ENCODE data around the gene RNF166.

Gene RNF166

DNA sequence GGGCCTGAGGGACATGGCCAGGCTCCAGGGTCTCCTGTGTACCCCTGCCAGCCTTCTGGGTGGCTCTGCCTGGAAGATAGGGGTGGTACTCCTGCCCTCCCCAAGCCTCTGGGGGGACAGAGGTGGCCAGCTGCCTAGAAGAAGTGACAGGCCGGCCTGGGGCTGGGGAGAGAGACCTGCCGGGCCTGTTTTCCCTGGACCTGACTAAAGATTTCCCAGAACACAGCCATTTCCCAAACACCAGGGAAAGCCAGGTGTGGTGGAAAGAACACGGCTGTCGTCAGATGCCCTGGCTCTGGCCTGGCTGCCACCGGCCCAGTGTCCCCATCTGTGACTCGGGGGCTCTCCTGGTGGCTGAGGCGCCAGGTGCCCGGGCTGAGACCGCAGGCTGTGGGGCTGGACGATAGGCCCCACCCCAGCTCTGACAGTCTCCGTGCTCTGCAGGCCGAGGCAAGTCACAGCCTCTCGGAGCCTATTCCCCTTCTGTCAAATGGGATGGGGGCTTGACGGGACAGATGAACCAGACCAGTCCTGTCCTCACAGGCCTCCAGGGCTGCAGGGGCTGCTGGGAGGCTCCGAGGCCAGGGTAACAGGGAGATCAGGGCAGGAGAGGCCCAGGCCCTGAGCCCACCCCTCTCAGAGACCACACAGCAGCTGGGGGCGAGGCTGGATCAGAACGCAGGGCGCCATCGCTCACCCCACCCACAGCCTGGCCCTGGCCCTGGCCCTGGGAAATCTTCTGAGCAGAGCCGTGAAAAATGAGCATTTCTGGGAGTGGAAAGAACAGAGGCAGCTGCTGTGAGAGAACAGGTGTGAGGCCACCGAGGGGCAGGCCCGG, 33.1 kb upstream of the RNF166 start:
- DNase-seq (ENCODE audit: low read depth in 2 of 2): no peak

DNA sequence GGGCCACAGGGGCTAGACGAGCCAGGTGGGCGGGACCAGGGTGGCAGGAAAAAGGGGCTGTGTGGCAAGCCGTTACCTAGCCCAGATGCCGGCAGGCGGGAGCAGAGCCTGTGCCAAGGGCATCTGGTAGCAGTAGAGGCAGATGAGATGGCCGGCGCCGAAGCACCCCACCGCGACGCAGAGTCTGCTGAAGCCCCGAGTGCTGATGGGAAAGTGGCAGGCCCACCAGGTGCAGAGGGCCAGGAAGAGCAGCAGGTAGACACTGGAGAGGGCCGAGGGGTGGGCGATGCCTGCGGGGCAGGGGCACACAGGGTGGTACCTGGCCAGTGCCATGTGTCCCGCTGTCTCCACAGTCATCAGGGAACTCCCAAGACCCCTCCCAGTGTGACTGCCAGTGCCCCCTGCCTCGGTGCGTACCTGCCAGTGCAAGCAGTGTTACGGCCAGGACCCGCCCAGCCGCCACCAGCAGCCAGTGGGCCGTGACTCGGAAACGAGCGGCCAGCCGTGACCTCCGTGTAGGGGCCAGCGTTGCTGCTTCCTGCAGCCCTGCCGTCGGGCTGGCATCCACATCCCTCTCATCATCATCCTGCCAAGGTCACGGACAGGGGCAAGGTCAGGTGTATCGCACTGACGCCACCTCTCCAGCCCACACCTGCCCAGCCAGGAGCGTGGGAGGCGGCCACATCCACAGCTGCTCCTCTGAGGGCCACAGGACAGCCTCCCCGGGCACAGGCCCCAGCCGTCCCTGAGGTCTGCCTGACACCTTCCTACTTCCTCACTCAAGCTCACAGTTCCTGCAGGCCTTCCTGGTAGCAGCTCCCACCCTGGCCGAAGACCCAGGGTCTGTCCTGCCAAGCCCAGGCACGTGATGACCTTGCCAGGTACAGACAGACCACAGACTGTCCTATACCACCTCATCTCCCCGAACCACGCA, 32.2 kb upstream of the RNF166 start:
- no peak for DNase-seq (ENCODE audit: low read depth in 2 of 2)

DNA sequence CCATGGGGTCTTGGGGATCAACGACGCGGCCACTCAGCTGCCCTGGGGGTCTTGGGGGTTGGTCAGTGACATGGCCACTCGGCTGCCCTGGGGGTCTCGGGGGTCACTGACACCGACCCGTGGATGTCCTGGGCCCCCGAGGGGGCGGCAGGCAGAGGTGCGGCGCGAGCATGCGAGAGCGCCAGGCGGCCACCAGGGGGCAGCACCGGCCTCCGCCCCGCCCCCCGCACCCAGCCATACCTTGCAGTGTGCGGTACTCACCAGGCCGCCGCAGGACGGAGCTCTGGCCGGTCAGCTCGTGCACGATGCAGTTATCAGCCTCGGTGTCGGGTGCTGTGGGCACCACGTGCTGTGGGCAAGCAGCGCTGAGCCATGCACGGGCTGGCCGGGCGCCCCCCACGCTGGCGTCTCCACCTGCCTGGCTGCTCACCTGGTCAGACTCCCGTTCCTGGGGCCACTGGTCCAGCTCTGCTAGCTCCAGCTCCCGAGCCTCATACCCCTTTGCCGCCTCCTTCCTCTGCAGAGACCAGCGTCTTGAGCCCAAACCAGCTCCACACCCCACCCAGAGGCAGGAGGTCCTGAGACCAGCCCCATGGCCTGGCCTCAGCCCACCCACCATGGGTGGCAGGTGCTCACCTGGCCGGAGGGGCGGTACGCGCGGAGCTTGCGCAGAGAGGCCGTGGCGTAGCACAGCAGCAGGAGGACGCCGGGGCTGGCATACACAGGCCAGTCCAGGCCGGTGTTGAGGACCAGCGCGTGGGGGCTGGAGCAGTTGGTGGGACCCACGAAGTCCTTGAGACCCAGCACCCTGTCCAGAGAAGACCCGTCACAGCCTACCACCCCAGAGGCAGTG, 31.3 kb upstream of the RNF166 start:
- peak; percentile 28 to 47 for DNase-seq (ENCODE audit: low read depth in 2 of 2)

DNA sequence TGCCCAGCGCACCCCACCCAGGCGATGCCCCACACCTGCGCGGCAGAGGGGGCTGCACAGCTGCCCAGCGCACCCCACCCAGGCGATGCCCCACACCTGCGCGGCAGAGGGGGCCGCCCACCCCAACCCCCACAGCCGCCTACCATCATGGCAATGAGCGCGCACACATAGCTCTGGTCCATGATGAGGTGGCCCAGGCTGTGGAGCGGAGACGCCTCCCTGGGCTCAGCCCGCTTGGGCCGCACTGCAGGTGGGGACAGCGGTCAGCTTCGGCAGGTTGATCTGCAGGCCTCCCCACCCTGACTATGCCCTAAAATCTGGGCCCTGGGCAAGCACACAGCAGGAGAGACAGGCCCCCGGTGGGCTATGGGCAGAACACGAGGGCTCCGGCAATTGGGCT, 30.3 kb upstream of the RNF166 start:
- no peak for DNase-seq (ENCODE audit: low read depth in 2 of 2)

DNA sequence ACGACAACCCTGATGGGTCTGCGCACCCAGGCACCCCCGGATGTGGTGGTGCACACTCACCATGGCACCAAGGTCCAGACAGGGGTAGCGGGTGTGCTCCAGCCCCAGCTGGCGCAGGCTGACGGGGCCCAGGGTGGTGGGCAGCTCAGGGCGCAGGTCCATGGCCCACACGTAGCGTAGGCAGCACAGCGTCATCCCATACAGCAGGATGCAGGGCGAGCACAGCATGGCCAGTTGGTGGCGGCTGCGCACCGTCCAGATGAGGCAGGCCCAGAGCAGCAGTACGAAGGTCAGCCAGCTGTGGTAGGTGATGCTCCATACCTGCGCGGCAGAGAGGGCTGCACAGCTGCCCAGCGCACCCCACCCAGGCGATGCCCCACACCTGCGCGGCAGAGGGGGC, 29.9 kb upstream of the RNF166 start:
- no peak for DNase-seq (ENCODE audit: low read depth in 2 of 2)

DNA sequence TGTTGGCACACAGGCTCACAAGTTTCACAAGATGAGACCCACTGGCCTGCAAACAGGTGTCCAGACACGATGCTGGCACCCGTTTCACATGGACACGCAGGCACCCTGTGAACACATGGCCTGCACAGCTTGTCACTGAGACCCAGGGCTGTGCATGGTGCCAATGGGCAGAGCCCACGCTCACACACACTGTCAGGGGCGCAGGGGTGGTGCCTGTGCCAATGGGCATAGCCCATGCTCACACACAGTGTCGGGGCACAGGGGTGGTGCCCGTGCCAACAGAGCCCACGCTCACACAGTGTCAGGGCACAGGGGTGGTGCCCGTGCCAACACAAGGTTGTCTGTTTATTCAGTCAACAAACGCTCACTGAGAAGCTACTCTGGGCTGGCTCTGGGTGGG, 29.4 kb upstream of the RNF166 start:
- no peak for DNase-seq (ENCODE audit: low read depth in 2 of 2)

DNA sequence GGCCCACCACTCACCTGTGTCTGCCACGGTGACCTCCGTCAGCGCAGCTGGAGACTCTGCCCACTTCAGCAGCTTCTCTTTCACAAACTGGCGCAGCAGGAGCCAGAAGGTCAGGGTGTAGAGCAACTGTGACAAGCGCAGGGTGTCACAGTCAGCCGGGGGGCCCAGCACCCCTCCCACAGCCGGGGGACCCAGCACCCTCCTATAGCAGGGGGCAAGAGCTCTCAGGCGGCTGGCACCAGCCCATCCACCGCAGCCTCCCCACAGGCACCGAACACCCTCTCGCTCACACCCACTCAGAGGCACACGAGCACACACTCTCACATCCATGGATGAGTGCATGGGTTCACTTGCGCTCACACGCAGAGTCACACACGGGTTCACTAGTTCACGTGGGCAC, 28.9 kb upstream of the RNF166 start:
- no peak for DNase-seq (ENCODE audit: low read depth in 2 of 2)

DNA sequence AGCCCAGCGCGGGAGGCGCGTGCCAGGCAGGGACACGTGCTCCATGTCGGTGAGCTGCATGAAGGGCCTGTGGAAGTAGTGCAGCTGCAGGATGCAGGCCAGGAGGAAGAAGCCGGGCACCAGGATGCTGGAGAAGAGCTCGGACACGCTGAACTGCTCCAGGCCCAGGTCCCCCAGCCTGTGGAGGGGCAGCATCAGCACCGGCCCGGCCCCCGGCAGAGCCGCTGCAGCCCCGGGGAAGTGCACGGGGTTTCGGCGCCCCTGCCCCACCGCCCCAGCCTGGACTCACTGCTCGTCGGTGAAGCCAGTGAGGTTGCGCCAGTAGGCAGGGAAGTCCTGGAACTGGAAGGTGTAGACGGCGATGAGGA, 28.1 kb upstream of the RNF166 start:
- DNase-seq (ENCODE audit: low read depth in 2 of 2): no peak

DNA sequence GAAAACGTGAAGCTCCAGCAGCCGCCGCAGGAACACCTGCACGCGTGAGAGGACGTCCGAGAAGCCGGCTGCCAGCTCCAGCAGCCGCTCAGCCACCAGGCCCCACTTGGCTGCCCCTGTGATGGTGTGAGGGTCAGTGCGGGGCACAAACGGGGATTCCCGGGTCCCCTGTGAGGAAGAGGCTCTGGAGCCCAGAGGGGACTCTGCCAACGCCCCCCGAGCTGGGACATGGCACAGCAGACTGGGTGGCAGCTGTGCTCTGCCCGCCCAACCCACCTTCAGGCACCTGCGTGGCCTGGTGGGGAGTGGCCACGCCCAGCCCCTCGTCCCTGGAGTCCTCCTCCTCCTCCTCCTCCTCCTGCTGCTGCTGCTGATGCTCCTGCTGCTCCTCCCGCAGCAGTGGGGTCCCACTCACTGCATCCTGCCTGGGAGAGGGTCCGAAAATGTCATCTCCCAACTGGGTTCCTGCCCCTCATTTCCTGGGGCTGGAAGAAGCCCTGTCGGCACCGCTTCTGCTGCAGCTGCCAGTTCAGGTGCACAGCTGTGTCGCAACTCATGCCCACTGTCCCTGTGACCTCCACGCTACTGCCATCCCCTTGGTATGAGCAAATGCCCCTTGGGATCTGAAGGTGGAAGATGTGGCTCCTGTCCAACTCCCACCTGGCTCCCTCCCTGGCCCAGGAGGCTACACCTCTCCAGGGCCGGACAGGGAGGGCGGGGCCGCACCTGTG, 27.6 kb upstream of the RNF166 start:
- no peak for DNase-seq (ENCODE audit: low read depth in 2 of 2)

DNA sequence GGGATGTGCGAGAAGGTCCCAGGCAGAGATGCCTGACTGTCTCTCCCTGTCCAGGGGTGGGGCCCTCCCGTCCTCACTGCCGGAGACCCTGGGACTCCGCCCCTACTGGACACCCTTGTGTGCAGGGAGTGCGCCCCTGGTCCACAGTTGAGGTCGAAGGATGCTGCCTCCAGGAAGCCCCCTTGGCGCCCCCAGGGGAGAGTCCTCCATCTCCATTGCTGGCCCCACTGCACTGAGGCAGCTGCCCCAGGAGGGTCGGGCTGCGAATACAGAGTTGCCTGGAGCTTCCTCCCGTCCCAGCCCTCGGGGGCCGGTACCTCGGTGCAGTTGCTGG, 26.7 kb upstream of the RNF166 start:
- DNase-seq (ENCODE audit: low read depth in 2 of 2): no peak

DNA sequence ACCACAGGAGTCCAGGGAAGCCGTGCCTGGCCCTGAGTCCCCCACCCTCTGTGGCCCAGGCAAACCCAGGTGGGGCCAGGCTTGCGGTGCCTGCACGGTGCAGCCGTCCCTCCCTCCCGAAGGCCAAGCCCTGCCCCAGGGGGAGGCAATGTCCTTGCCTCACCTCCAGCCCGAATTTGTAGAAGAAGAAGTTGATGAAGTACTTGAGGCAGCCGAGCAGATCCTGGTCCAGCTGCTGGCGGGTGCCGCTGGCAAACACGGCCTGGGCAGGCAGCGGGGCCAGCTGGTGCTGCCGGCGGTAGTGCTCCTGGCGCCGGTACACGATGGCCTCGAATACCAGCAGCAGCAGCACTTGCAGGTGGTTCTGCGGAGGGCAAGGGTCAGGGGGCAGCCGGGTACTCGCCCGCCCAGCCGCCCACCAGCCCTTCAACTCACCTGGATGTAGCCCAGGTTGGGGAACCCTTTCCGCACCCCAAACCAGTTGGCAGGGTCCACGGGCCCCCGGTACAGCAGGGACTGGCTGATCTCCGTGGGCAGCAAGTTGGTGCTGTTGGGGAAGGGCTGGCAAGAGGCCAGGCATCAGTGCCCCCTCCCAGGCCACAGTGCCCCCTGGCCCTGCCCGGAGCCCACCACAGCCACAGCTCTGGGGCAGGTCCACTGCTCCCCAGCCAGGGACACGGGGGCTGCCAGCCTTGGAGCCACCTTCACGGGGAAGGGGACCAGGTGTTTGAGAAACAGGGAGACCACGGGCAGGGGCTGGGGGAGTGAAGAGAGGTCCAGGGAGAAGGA, 26.2 kb upstream of the RNF166 start:
- DNase-seq (ENCODE audit: low read depth in 2 of 2): no peak

DNA sequence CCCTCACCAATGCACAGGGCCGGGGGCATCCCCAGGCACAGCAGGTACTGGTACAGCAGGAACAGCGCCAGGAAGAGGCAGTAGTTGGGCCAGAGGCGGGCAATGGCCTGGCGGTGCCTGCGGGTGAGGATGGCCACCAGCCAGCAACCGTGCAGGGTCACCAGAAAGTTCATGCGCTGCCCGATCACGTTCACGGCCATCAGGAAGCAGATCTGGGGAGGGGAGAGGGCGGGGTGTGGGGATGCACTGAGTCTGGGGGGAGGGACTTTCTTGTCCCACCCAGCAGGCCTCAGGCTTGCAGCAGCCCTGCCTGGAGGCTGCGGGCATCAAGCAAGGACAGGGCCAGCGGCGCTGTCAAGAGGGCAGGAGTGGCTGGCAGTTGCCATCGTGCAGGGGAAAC, 25.5 kb upstream of the RNF166 start:
- no peak for DNase-seq (ENCODE audit: low read depth in 2 of 2)

DNA sequence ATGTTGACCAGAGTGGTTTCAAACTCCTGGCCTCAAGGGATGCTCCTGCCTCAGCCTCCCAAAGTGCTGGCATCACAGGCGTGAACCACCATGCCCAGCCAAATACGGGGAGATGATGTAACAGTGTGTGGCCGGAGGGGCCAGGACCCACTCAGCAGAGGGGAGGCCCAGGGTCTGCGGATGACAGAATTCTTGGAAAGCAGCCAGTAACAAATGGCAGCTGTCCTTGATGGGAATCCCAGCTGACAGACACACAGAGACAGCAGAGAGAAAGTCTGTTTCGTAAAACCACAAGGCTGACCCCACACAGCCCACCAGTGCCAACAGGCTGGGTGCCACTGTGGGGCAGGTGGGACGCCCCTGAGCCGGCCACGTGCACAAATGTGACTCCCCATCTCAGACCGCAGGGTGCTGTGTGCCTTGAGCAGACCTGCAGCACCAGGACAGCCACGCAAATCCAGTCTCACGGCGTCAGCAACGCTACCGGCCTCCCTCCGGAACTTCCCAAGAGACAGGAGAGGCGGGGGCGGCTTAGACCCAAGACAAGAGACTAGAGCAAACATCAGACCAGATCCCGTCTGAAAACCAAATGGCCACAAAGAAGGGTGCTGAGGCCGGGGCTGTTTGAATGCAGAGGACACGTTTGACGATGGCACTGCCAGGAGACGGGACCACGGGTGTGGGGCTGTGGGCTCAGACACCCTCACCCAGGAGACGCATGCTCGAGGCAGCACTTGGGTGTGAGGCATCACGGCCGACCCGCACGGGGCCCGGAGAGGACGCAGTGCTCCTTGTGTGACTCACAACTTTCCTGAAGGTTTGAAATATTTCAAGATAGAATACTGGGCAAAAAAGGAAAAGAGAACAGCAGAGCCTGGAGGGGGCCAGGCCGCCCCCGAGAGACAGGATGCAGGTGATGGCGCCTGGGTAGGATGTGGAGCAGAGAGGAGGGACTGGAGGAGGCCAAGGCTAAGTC, 24.7 kb upstream of the RNF166 start:
- DNase-seq (ENCODE audit: low read depth in 2 of 2): no peak

DNA sequence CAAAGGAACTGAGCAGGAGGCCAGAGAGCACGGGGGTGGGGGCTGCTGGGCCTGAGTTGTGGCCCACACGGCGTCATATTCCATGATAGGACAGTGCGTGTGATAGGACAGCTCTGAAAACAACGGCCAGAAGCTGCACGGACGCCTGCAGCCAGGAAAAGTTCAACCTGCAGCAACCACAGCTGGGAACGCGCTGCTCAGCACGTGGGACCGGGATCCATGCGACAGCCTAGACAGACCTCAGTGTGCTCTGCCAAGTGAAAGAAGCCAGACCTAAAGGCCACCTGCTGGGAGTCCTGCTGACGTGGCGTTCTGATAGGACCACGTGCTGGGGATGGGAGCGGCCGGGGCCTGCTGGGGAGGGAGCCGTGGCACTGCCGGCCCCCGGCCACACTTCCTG, 21.7 kb upstream of the RNF166 start:
- DNase-seq (ENCODE audit: low read depth in 2 of 2): no peak

DNA sequence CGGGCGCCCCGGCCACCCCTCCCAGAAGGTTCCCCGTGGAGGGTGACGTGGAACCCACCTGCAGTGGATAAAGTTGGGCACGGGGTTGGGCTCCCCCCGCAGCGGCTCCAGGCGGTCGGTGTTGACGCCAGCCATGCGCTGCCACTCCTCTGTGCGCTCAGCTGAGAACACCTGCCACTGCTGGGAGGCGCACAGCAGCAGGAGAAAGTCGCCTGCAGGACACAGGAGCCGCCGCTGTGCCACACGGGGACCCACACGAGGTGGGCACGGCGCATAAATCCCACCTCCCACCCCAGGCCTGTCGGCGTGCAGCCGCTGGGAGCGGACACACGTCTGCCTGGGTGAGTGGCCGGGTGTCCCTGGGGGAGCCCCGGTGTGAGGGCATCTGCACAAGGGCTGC, 20.8 kb upstream of the RNF166 start:
- no peak for DNase-seq (ENCODE audit: low read depth in 2 of 2)

DNA sequence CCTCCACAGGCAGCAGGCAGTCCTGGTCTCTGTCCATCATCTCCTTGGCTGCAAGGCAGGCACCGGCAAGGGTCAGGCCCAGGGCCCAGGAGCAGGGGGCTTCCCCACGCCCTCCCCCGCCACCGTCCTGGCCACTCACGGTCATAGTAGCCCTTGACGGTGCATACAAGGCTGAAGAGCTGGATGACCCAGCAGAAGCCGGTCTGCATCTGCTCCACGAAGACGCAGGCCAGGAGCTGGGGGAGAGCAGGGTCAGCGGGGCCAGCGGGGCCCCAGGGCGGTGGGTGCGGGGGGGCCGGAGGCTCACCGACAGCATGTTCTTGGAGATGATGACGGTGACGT, 20.2 kb upstream of the RNF166 start:
- no peak for DNase-seq (ENCODE audit: low read depth in 2 of 2)

DNA sequence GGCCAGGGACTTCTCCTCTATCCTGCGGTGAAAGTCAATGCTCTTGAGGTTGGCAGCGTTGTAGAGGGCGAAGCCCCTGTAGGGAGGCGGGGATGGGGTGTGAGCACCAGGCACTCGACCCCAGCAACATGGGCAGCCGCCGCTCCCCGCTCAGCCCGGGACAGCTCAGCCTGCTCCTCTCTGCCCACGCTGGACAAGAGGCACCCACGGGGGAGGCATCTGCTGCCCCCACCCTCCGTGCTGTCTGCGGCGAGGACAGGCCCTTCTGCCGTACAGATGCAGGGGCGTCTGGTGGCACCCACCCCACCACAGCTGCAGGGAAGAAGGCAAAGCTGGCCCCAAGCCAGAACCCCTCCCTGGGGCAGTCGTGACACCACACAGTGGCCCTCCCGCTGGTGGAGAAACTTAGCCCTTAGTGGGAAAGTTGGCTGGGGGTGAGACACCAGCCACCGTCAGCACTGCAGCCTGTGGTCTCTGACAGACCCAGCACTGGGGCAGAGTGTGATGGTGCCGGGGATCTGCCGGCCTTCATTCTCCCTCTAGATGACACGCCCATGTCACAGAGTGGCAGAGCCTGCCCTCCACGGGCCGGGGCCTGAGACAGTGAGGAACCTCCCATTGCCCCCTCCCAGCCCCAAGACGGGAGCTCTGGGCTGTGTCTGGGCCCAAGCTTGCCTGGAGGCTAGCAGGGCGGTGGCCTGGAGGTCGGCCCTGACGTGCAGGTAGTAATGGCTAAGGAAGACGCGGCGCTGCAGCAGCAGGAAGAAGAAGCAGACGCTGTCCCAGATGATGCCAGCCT, 19.6 kb upstream of the RNF166 start:
- no peak for DNase-seq (ENCODE audit: low read depth in 2 of 2)

DNA sequence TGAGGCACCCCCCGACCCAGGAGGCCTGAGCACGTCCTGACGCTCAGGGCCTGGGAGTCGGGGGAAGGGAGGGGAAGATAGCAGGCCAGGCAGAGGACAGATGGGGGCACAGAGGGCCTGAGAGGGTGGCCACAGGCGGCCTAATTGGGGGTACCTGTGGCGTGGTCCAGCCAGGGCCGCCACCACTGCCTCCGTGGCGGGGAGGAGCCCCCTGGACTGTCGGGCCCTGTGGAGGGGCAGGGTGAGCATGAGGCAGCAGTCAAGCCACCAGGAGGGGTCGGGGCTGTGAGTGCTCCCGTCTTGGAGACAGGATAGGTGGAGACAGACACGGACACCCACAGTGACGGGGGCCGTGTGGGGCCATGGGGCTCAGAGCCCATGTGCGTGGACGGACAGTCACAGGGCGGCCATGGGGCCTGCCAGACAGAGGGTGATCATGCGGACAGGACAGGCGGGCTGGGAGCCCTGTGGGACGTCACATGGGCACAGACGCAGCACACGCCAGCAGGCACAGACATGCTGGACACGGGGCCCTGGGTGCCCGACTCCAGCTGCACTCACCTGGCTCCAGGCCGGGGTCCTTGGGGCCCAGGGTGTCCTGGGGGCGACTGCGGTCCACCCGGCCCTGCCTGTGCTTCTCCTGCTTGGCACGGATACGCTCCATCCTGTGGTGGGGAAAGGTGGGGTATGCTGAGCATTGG, 18.8 kb upstream of the RNF166 start:
- no peak for DNase-seq (ENCODE audit: low read depth in 2 of 2)
